ENCODE data around the gene RALGDS. TPM values are rescaled to one million over a fixed set of nuclear protein-coding genes. Genes with fewer than 3 reads are reported as not detected.

RALGDS gene
- total RNA-seq, 1 experiment from 2014 or later: 36.1 TPM

- H3K36me3 ChIP-seq (ENCODE audit: control insufficient read depth in 1 of 2, insufficient read depth in 2 of 2, low read length in 2 of 2): no peaks in the 10 kb centered on the region
Measured at GRCh38 chr9:133160742-133161546, 39.9 kb upstream of the RALGDS start.

More at GRCh38 chr9:133160742-133161546, 39.9 kb upstream of the RALGDS start:
- H2AFZ ChIP-seq (ENCODE audit: low read depth, low read length, poor library complexity, severe bottlenecking): peak overlapping the region; percentile 74
- no peaks in the 10 kb centered on the region for H3K9me2 ChIP-seq (ENCODE audit: insufficient read depth)
- no peaks in the 10 kb centered on the region for H3K27me3 ChIP-seq (ENCODE audit: insufficient read depth, low read length)
- ChIA-PET RAD21 (ENCODE audit: low non-redundant PET in 1 of 2, low total read pairs in 2 of 2, uncharacterized antibody in 2 of 2, unreplicated experiment in 2 of 2) (no interaction called here), CTCF (interaction anchor here (0.8 to 1.3 kb wide), 2 partner anchors 12 to 25 kb away, joined by 3 to 4 read pairs; no protein-coding TSS in a partner anchor), POLR2A (no interaction called here)
- peak; percentile 68 for DNase-seq (ENCODE audit: low read depth, low spot score)
- intact Hi-C loops (cut with micrococcal nuclease): no loop called here
- no TSS peak for BruUV-seq (replicated peaks)
- ATAC-seq: peak; percentile 96
- no peak overlapping the region for H3K9ac ChIP-seq (ENCODE audit: low read length)
- TF ChIP-seq ZBTB33 (IDR thresholded peaks at IDR 0.05; ENCODE audit: extremely low read depth, insufficient replicate concordance, low read length) (no peak), EZH2 (IDR thresholded peaks at IDR 0.05) (no peak), MAX (IDR thresholded peaks at IDR 0.05) (peak; percentile 41; the same call in 1 of the 2 replicates), SRF (IDR thresholded peaks at IDR 0.05; ENCODE audit: low read depth) (peak; percentile 60), SP1 (IDR thresholded peaks at IDR 0.05; ENCODE audit: low read depth) (no peak), ZNF274 (IDR thresholded peaks at IDR 0.05; ENCODE audit: low read depth, low read length) (no peak), CBX3 (IDR thresholded peaks at IDR 0.05; ENCODE audit: low read depth) (0 out of 2 replicates have a peak, but pooled peaks have one; percentile 51), CEBPB (IDR thresholded peaks at IDR 0.05; ENCODE audit: low read depth) (no peak; the same call in none of the 2 replicates)
- TF ChIP-seq, protein P1, sequence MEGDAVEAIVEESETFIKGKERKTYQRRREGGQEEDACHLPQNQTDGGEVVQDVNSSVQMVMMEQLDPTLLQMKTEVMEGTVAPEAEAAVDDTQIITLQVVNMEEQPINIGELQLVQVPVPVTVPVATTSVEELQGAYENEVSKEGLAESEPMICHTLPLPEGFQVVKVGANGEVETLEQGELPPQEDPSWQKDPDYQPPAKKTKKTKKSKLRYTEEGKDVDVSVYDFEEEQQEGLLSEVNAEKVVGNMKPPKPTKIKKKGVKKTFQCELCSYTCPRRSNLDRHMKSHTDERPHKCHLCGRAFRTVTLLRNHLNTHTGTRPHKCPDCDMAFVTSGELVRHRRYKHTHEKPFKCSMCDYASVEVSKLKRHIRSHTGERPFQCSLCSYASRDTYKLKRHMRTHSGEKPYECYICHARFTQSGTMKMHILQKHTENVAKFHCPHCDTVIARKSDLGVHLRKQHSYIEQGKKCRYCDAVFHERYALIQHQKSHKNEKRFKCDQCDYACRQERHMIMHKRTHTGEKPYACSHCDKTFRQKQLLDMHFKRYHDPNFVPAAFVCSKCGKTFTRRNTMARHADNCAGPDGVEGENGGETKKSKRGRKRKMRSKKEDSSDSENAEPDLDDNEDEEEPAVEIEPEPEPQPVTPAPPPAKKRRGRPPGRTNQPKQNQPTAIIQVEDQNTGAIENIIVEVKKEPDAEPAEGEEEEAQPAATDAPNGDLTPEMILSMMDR (IDR thresholded peaks at IDR 0.05 in 2 of 3, conservative IDR thresholded peaks at IDR 0.05 in 1 of 3; ENCODE audit: borderline replicate concordance in 1 of 3, insufficient read depth in 1 of 3, low read depth in 2 of 3, low read length in 2 of 3): peak; percentile 52 to 78 (median 74); a peak in 5 of 6 replicates
- H3K79me2 ChIP-seq (ENCODE audit: insufficient read depth, low read length): no peaks in the 10 kb centered on the region
- H3K4me1 ChIP-seq (ENCODE audit: control insufficient read depth in 1 of 2, insufficient read depth in 2 of 2, low read length in 2 of 2): 0 out of 4 replicates have a peak, but pooled peaks cover 0 to 3% of the 10 kb centered on the region in 2 experiments
- H4K20me1 ChIP-seq (ENCODE audit: insufficient read depth): no peaks in the 10 kb centered on the region
- H3K4me3 ChIP-seq (replicated peaks in 1 of 2; ENCODE audit: low read depth in 1 of 2, low read length in 2 of 2): no peak overlapping the region
- no peak overlapping the region for H3K4me2 ChIP-seq (ENCODE audit: low read length)
- H3K9me3 ChIP-seq (ENCODE audit: control insufficient read depth in 1 of 2, insufficient read depth in 1 of 2, low read depth in 1 of 2, low read length in 2 of 2): no peaks in the 10 kb centered on the region
- no peak overlapping the region for H3K27ac ChIP-seq (ENCODE audit: low read depth, low read length)
